HepG2 (cell line): ENCODE measurements around the gene HYAL1. TPM values are rescaled to one million over a fixed set of nuclear protein-coding genes. Genes with fewer than 3 reads are reported as not detected.
A peak's percentile ranks its signal among the peaks of the same experiment; 100 is the strongest.

Experiments used
- GABPA ChIP-seq, 2 experiments: IDR thresholded peaks; 2 replicates each; pipeline ENCODE4 v1.6.1; 2011 to 2016; ENCODE audit warnings: low read depth in 2 of 2, low read length in 1 of 2, missing biosample characterization in 1 of 2, missing genetic modification characterization in 1 of 2
- GATAD2A ChIP-seq: IDR thresholded peaks from 2 replicates; pipeline ENCODE4 v1.6.1; 2016
- KDM6A ChIP-seq: IDR thresholded peaks from 2 replicates; pipeline ENCODE4 v1.6.1; 2016; ENCODE audit warnings: low read depth
- MAZ ChIP-seq, 2 experiments: sonication (generic) in 1 of 2; formaldehyde crosslinking in 1 of 2; IDR thresholded peaks; 2 replicates each; pipeline versions ENCODE4 v1.5.0 to v1.6.1; 2012 to 2020; ENCODE audit warnings: low read depth in 2 of 2, mild to moderate bottlenecking in 2 of 2, borderline replicate concordance in 1 of 2, improper control_type of control experiment in 1 of 2, low read length in 1 of 2, missing genetic modification reagents in 1 of 2, moderate library complexity in 1 of 2
- MEF2D ChIP-seq: sonication (generic); formaldehyde crosslinking; IDR thresholded peaks from 2 replicates; pipeline ENCODE4 v1.5.1; 2020; ENCODE audit warnings: mild to moderate bottlenecking, missing genetic modification reagents
- MYC ChIP-seq: sonication (generic); formaldehyde crosslinking; IDR thresholded peaks from 2 replicates; pipeline ENCODE4 v1.9.0; 2021; ENCODE audit warnings: missing genetic modification reagents, borderline replicate concordance
- NFKB2 ChIP-seq: sonication (generic); formaldehyde crosslinking; IDR thresholded peaks from 2 replicates; pipeline ENCODE4 v1.4.0; 2020; ENCODE audit warnings: missing genetic modification reagents, borderline replicate concordance
- NR2F6 ChIP-seq, 2 experiments: IDR thresholded peaks; 2 replicates each; pipeline ENCODE4 v1.6.1; 2016; ENCODE audit warnings: antibody characterized with exemption in 1 of 2, mild to moderate bottlenecking in 1 of 2
- RBFOX2 ChIP-seq: fragments of 200-400 bp; formaldehyde crosslinking; IDR thresholded peaks from 2 replicates; pipeline ENCODE4 v1.6.1; 2017; ENCODE audit warnings: low read depth, mild to moderate bottlenecking, low read length
- RNF2 ChIP-seq: fragments of 450-650 bp; conservative IDR thresholded peaks from 2 replicates; pipeline ENCODE4 v1.6.1; 2016; ENCODE audit warnings: low read depth
- SMAD3 ChIP-seq: sonication (generic); formaldehyde crosslinking; IDR thresholded peaks from 2 replicates; pipeline ENCODE4 v1.4.0; 2020; ENCODE audit warnings: missing genetic modification reagents
- TCF12 ChIP-seq, 2 experiments: fragments of 450-650 bp in 1 of 2; sonication (generic) in 1 of 2; formaldehyde crosslinking in 1 of 2; IDR thresholded peaks; 2 replicates each; pipeline versions ENCODE4 v1.6.1 to v1.8.0; 2017 to 2022; ENCODE audit warnings: antibody characterized with exemption in 1 of 2, mild to moderate bottlenecking in 1 of 2, missing genetic modification reagents in 1 of 2, moderate library complexity in 1 of 2
- TIGD3 ChIP-seq: sonication (generic); formaldehyde crosslinking; IDR thresholded peaks from 2 replicates; pipeline ENCODE4 v1.5.1; 2020; ENCODE audit warnings: mild to moderate bottlenecking, missing genetic modification reagents, borderline replicate concordance
- TMF1 ChIP-seq: sonication (generic); formaldehyde crosslinking; IDR thresholded peaks from 2 replicates; pipeline ENCODE4 v1.8.1; 2022; ENCODE audit warnings: low read depth, missing genetic modification reagents
- ZFP90 ChIP-seq: sonication (generic); formaldehyde crosslinking; IDR thresholded peaks from 2 replicates; pipeline ENCODE4 v1.8.0; 2022; ENCODE audit warnings: missing genetic modification reagents, mild to moderate bottlenecking, inconsistent platforms, borderline replicate concordance
- ZFY ChIP-seq: sonication (generic); formaldehyde crosslinking; IDR thresholded peaks from 2 replicates; pipeline ENCODE4 v1.4.0; 2020; ENCODE audit warnings: missing genetic modification reagents
- ZMYM3 ChIP-seq: sonication (generic); formaldehyde crosslinking; IDR thresholded peaks from 2 replicates; pipeline ENCODE4 v1.5.1; 2020; ENCODE audit warnings: mild to moderate bottlenecking, missing genetic modification reagents
- ZNF225 ChIP-seq: sonication (generic); formaldehyde crosslinking; IDR thresholded peaks from 2 replicates; pipeline ENCODE4 v1.4.0; 2020; ENCODE audit warnings: mild to moderate bottlenecking, missing genetic modification reagents
- ZNF256 ChIP-seq: sonication (generic); formaldehyde crosslinking; conservative IDR thresholded peaks from 2 replicates; pipeline ENCODE4 v1.4.0; 2020; ENCODE audit warnings: missing genetic modification reagents
- ZNF280D ChIP-seq: sonication (generic); formaldehyde crosslinking; IDR thresholded peaks from 2 replicates; pipeline ENCODE4 v1.5.1; 2020; ENCODE audit warnings: mild to moderate bottlenecking, missing genetic modification reagents
- ZNF414 ChIP-seq: sonication (generic); formaldehyde crosslinking; IDR thresholded peaks from 2 replicates; pipeline ENCODE4 v1.5.0; 2020; ENCODE audit warnings: missing genetic modification reagents
- polyA plus RNA-seq, 8 experiments: library from polyadenylated mRNA; depleted of rRNA in 3 of 8; stranded (reverse) in 7 of 8; unstranded in 1 of 8; fragments of >200 nt; fragmentation: Illumina TruSeq in 4 of 8; extraction: Trizol in 4 of 8; gene quantifications; 2 replicates each; pipeline versions ENCODE4 v1.2.1 to v1.2.3, GENCODE V29; 2011 to 2016; ENCODE audit warnings: low read depth in 4 of 8, missing spikeins in 1 of 8, mixed read lengths in 1 of 8; ENCODE audit not compliant: insufficient read depth in 1 of 8
- total RNA-seq, 5 experiments: library from RNA; depleted of rRNA; stranded (reverse); fragments of >200 nt; fragmentation: Illumina TruSeq; extraction: Trizol; gene quantifications; 2 replicates each; pipeline ENCODE4 v1.2.3, GENCODE V29; 2016; ENCODE audit warnings: low read depth in 1 of 5

The HYAL1 gene
- total and polyA plus RNA-seq, 2 of the 13 experiments (the other 11 are each of a cell fraction or from before 2014, with no cell fraction given): 76.5 to 193 TPM

- 0 out of 2 replicates have a peak, but pooled peaks have one; percentile 8 for TF ChIP-seq NFKB2 (CRISPR knock-in tag)
- peak; percentile 57; the same call in 1 of the 2 replicates for TF ChIP-seq NR2F6 (IDR thresholded peaks at IDR 0.05)
- TF ChIP-seq NR2F6 (CRISPR knock-in tag; IDR thresholded peaks at IDR 0.05): peak; percentile 71
- peak; percentile 86 for TF ChIP-seq ZFY (CRISPR knock-in tag)
- peak; percentile 71; the same call in 1 of the 2 replicates for TF ChIP-seq KDM6A (CRISPR knock-in tag)
- TF ChIP-seq ZNF225: no peak
- no peak for TF ChIP-seq ZNF256 (CRISPR knock-in tag)
- TF ChIP-seq MAZ (IDR thresholded peaks at IDR 0.05; ENCODE audit: borderline replicate concordance, low read depth, low read length): peak; percentile 86; the same call in 1 of the 2 replicates
- peak; percentile 41; the same call in 1 of the 2 replicates for TF ChIP-seq MAZ (CRISPR knock-in tag; IDR thresholded peaks at IDR 0.05; ENCODE audit: low read depth)
- peak; percentile 60; the same call in 1 of the 2 replicates for TF ChIP-seq MEF2D (CRISPR knock-in tag)
- 0 out of 2 replicates have a peak, but pooled peaks have one; percentile 79 for TF ChIP-seq TIGD3 (CRISPR knock-in tag)
- TF ChIP-seq RBFOX2: peak; percentile 92
- no peak for TF ChIP-seq GABPA (IDR thresholded peaks at IDR 0.05; ENCODE audit: low read depth, low read length)
- TF ChIP-seq GABPA (CRISPR knock-in tag; IDR thresholded peaks at IDR 0.05; ENCODE audit: low read depth): peak; percentile 23; the same call in 1 of the 2 replicates
- TF ChIP-seq ZNF414 (CRISPR knock-in tag): no peak
- peak; percentile 39; the same call in 1 of the 2 replicates for TF ChIP-seq SMAD3 (CRISPR knock-in tag)
- no peak for TF ChIP-seq TCF12 (IDR thresholded peaks at IDR 0.05)
- 0 out of 2 replicates have a peak, but pooled peaks have one; percentile 28 for TF ChIP-seq TCF12 (CRISPR knock-in tag; IDR thresholded peaks at IDR 0.05)
- 0 out of 2 replicates have a peak, but pooled peaks have one; percentile 72 for TF ChIP-seq ZNF280D (CRISPR knock-in tag)
- no peak for TF ChIP-seq ZFP90 (CRISPR knock-in tag)
- peak; percentile 48; the same call in 1 of the 2 replicates for TF ChIP-seq MYC
- no peak for TF ChIP-seq TMF1 (CRISPR knock-in tag)
- peak; percentile 63; the same call in 1 of the 2 replicates for TF ChIP-seq RNF2
- TF ChIP-seq ZMYM3: peak; percentile 61
- peak; percentile 53 for TF ChIP-seq GATAD2A
Observed at GRCh38 chr3:50321336-50322114, 18.2 kb upstream of the HYAL1 start (continued).
